OCI-M1 (cell line): Measurements from ENCODE around the gene HMGA1.
A peak's percentile ranks its signal among the peaks of the same experiment; 100 is the strongest.

Experiments
- DNase-seq: peaks from one replicate; lab custom pipeline; 2025; lab: John Stamatoyannopoulos, UW

Gene HMGA1

GRCh38 chr6:34236443-34237315 is at the start of gene HMGA1:
Gene HMGA1, plus strand, starts transcription at chr6:34236873. Its CDS starts 3,908 bp downstream, at chr6:34240781.
- DNase-seq, result peak; percentile 97

- peak; percentile 86 for DNase-seq
Measured at GRCh38 chr6:34189806-34190503, 46.7 kb upstream of the HMGA1 start.

GRCh38 chr6:34190504-34191122 is 46.1 kb upstream of the HMGA1 start:
- no peak for DNase-seq

- DNase-seq, result no peak
Measured at GRCh38 chr6:34194772-34195171, 41.9 kb upstream of the HMGA1 start.

- no peak for DNase-seq
Measured at GRCh38 chr6:34195726-34196115, 41.0 kb upstream of the HMGA1 start.

- DNase-seq, result peak; percentile 90
Measured at GRCh38 chr6:34196116-34196832, 40.4 kb upstream of the HMGA1 start.

GRCh38 chr6:34196833-34197195 is 39.9 kb upstream of the HMGA1 start:
- no peak for DNase-seq

- DNase-seq, result peak; percentile 46
Measured at GRCh38 chr6:34200340-34200971, 36.2 kb upstream of the HMGA1 start.

- DNase-seq, result no peak
Measured at GRCh38 chr6:34201455-34202107, 35.1 kb upstream of the HMGA1 start.

GRCh38 chr6:34202329-34203201 is 34.1 kb upstream of the HMGA1 start:
- no peak for DNase-seq

- DNase-seq, result no peak
Measured at GRCh38 chr6:34204693-34205092, 32.0 kb upstream of the HMGA1 start.

- DNase-seq, result no peak
Measured at GRCh38 chr6:34205466-34205865, 31.2 kb upstream of the HMGA1 start.

- no peak for DNase-seq
Measured at GRCh38 chr6:34205916-34206315, 30.8 kb upstream of the HMGA1 start.

- no peak for DNase-seq
Measured at GRCh38 chr6:34206726-34207125, 29.9 kb upstream of the HMGA1 start.

GRCh38 chr6:34207695-34208443 is 28.8 kb upstream of the HMGA1 start:
- no peak for DNase-seq

- DNase-seq, result no peak
Measured at GRCh38 chr6:34213772-34214171, 22.9 kb upstream of the HMGA1 start.

GRCh38 chr6:34218691-34219090 is 18.0 kb upstream of the HMGA1 start:
- no peak for DNase-seq

- no peak for DNase-seq
Measured at GRCh38 chr6:34223381-34223955, 13.2 kb upstream of the HMGA1 start.
